OCI-LY7 (cell line): ENCODE results near the gene PHACTR3. TPM values are rescaled to one million over a fixed set of nuclear protein-coding genes. Genes with fewer than 3 reads are reported as not detected.

Experiments
- BruUV-seq: library from RNA; stranded (reverse); fragments of 400-500 nt; replicated peaks from 2 replicates; lab custom pipeline; 2021; lab: Mats Ljungman, UMichigan
- CTCF ChIA-PET: fragments of 300-600 bp; sonication (Branson Sonifier 250); formaldehyde crosslinking; loops from one replicate; lab custom pipeline; 2022; ENCODE audit warnings: antibody characterized with exemption; ENCODE audit not compliant: unreplicated experiment; lab: Charles Lee
- POLR2A ChIA-PET: fragments of 300-600 bp; sonication (Branson Sonifier 250); formaldehyde crosslinking; loops from one replicate; lab custom pipeline; 2022; ENCODE audit warnings: antibody characterized with exemption; lab: Charles Lee
- DNase-seq: peaks from one replicate; pipeline ENCODE4 v3.0.0-alpha.2; 2015; ENCODE audit warnings: low spot score
- H2AFZ ChIP-seq: fragments of 200-600 bp; sonication (generic), shearing (Covaris generic); 2 replicates; pipeline ENCODE4 v1.6.1; 2014; ENCODE audit warnings: mild to moderate bottlenecking, antibody characterized with exemption, low read length, moderate library complexity
- H3K27ac ChIP-seq: fragments of 200-600 bp; sonication (generic); 2 replicates; pipeline ENCODE4 v1.5.1; 2014; ENCODE audit warnings: mixed run types, low read depth, mild to moderate bottlenecking, moderate library complexity, low read length, inconsistent platforms; ENCODE audit not compliant: poor library complexity, severe bottlenecking
- H3K36me3 ChIP-seq: fragments of 200-600 bp; sonication (generic); 2 replicates; pipeline ENCODE4 v1.6.1; 2014; ENCODE audit warnings: mild to moderate bottlenecking, antibody characterized with exemption, low read length, moderate library complexity, mixed read lengths; ENCODE audit not compliant: insufficient read depth
- H3K4me1 ChIP-seq: fragments of 200-600 bp; sonication (generic); 2 replicates; pipeline ENCODE4 v1.5.1; 2014; ENCODE audit warnings: mild to moderate bottlenecking, low read length; ENCODE audit not compliant: insufficient read depth, poor library complexity, severe bottlenecking
- H3K4me2 ChIP-seq: fragments of 200-600 bp; sonication (generic); 2 replicates; pipeline ENCODE4 v1.6.1; 2014; ENCODE audit warnings: mild to moderate bottlenecking, low read length
- H3K4me3 ChIP-seq: fragments of 200-600 bp; sonication (generic); 2 replicates; pipeline ENCODE4 v1.5.1; 2014; ENCODE audit warnings: mild to moderate bottlenecking, low read depth, low read length; ENCODE audit not compliant: poor library complexity, severe bottlenecking
- H3K79me2 ChIP-seq: fragments of 200-600 bp; sonication (generic); 2 replicates; pipeline ENCODE4 v1.6.1; 2016; ENCODE audit warnings: low read depth, mild to moderate bottlenecking, low read length, moderate library complexity, mixed read lengths; ENCODE audit not compliant: insufficient read depth
- H3K9me2 ChIP-seq: fragments of 200-600 bp; sonication (generic); 2 replicates; pipeline ENCODE4 v1.6.1; 2016; ENCODE audit warnings: mild to moderate bottlenecking, low read length, mixed read lengths; ENCODE audit not compliant: insufficient read depth
- H3K9me3 ChIP-seq: fragments of 200-600 bp; sonication (generic); 2 replicates; pipeline ENCODE4 v1.6.1; 2014; ENCODE audit warnings: mild to moderate bottlenecking, mixed run types, low read length, mixed read lengths
- H4K20me1 ChIP-seq: fragments of 200-600 bp; sonication (generic); 2 replicates; pipeline ENCODE4 v1.6.1; 2014; ENCODE audit warnings: mild to moderate bottlenecking, antibody characterized with exemption, low read length, moderate library complexity, mixed read lengths; ENCODE audit not compliant: insufficient read depth
- EZH2phosphoT487 ChIP-seq: fragments of 200-600 bp; sonication (generic); IDR thresholded peaks from 2 replicates; pipeline ENCODE4 v1.6.1; 2018; ENCODE audit warnings: low read depth, borderline replicate concordance, mild to moderate bottlenecking, mixed run types, antibody characterized with exemption, low read length, moderate library complexity, mixed read lengths
- intact Hi-C: fragments of 100-400 bp; cut with micrococcal nuclease; formaldehyde crosslinking; loops from one replicate; pipeline ENCODE4 v1.10.0; 2022; ENCODE audit not compliant: unreplicated experiment
- total RNA-seq, 2 experiments: library from RNA; depleted of rRNA in 1 of 2; stranded (reverse); fragments of >200 nt in 1 of 2; shearing (Covaris generic) in 1 of 2; gene quantifications; 2 replicates each; pipeline ENCODE4 v1.2.3, GENCODE V29; 2014 to 2022
- TF ChIP-seq, protein P1 (sequence below): fragments of 200-600 bp; sonication (generic); conservative IDR thresholded peaks from 2 replicates; pipeline ENCODE4 v1.5.1; 2014; ENCODE audit warnings: mild to moderate bottlenecking, antibody characterized with exemption, low read length, moderate library complexity, mixed read lengths

Gene PHACTR3
- total RNA-seq, 2 experiments from 2014 or later, result 0.32 TPM; not detected in 1

GRCh38 chr20:59767656-59768055 is 163.3 kb downstream of the PHACTR3 start:
- Histone ChIP-seq H3K36me3 (no peaks in the 10 kb centered on the region), H3K9me2 (no peaks in the 10 kb centered on the region), H3K27ac (no peak overlapping the region), H3K9me3 (no peaks in the 10 kb centered on the region), H3K4me2 (no peak overlapping the region), H3K4me3 (no peak overlapping the region), H3K4me1 (no peaks in the 10 kb centered on the region), H4K20me1 (no peaks in the 10 kb centered on the region), H2AFZ (no peak overlapping the region), H3K79me2 (no peaks in the 10 kb centered on the region)
- POLR2A ChIA-PET, result no interaction called here
- DNase-seq, result no peak
- intact Hi-C loops, result no loop called here
- no TSS peak for BruUV-seq
- TF ChIP-seq, protein P1, sequence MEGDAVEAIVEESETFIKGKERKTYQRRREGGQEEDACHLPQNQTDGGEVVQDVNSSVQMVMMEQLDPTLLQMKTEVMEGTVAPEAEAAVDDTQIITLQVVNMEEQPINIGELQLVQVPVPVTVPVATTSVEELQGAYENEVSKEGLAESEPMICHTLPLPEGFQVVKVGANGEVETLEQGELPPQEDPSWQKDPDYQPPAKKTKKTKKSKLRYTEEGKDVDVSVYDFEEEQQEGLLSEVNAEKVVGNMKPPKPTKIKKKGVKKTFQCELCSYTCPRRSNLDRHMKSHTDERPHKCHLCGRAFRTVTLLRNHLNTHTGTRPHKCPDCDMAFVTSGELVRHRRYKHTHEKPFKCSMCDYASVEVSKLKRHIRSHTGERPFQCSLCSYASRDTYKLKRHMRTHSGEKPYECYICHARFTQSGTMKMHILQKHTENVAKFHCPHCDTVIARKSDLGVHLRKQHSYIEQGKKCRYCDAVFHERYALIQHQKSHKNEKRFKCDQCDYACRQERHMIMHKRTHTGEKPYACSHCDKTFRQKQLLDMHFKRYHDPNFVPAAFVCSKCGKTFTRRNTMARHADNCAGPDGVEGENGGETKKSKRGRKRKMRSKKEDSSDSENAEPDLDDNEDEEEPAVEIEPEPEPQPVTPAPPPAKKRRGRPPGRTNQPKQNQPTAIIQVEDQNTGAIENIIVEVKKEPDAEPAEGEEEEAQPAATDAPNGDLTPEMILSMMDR, result no peak
- TF ChIP-seq EZH2phosphoT487, result no peak
- CTCF ChIA-PET, result no interaction called here

DNA sequence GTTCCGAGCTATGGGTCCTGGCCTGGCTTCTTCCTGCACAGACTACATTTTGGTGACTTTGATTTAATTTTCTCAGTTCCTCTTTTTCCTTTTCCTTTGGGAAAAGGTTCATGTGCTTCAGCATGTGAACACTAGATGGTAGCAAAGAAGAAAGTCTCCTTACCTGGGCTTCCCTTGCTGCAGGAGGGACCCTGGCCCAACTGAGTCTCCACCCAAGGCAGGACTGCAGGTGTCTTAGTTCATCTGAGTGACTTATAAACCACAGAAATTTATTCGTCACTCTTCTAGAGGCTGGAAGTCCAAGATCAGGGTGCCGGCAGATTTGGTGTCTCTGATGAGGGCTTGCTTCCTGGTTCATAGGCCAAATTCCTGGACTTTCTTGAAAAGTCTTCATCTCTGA is 165.9 kb downstream of the PHACTR3 start:
- Histone ChIP-seq H3K4me3 (no peak overlapping the region), H3K27ac (no peak overlapping the region), H3K9me3 (no peaks in the 10 kb centered on the region), H4K20me1 (no peaks in the 10 kb centered on the region), H3K4me2 (no peak overlapping the region), H3K36me3 (no peaks in the 10 kb centered on the region), H2AFZ (no peak overlapping the region), H3K4me1 (no peaks in the 10 kb centered on the region), H3K79me2 (no peaks in the 10 kb centered on the region), H3K9me2 (no peaks in the 10 kb centered on the region)
- intact Hi-C loops, result no loop called here
- BruUV-seq, result no TSS peak
- ChIA-PET CTCF (no interaction called here), POLR2A (no interaction called here)
- no peak for TF ChIP-seq EZH2phosphoT487
- TF ChIP-seq, protein P1, result peak; percentile 41; the same call in 1 of the 2 replicates
- DNase-seq, result no peak

- Histone ChIP-seq H2AFZ (no peak overlapping the region), H3K9me2 (no peaks in the 10 kb centered on the region), H3K36me3 (no peaks in the 10 kb centered on the region), H3K4me3 (no peak overlapping the region), H3K9me3 (no peaks in the 10 kb centered on the region), H3K4me1 (no peaks in the 10 kb centered on the region), H3K27ac (no peak overlapping the region), H3K4me2 (no peak overlapping the region), H3K79me2 (no peaks in the 10 kb centered on the region), H4K20me1 (no peaks in the 10 kb centered on the region)
- CTCF ChIA-PET, result no interaction called here
- no peak for DNase-seq
- POLR2A ChIA-PET, result no interaction called here
- no TSS peak for BruUV-seq
- intact Hi-C loops, result no loop called here
- TF ChIP-seq, protein P1, result no peak
- TF ChIP-seq EZH2phosphoT487, result no peak
Observed at GRCh38 chr20:59770851-59771250, 166.5 kb downstream of the PHACTR3 start.
